Muscle of leg (tissue), 11 donors: Measurements from ENCODE around the gene PHF21B. TPM values are rescaled to one million over a fixed set of nuclear protein-coding genes. Genes with fewer than 3 reads are reported as not detected.

Experiments used
- DNase-seq: peaks from one replicate; pipeline ENCODE4 v3.0.0; 2013
- H3K27ac ChIP-seq: one replicate; pipeline ENCODE4 v1.5.1; 2013; ENCODE audit warnings: mild to moderate bottlenecking, low read length, control low read depth
- H3K27me3 ChIP-seq: one replicate; pipeline ENCODE4 v1.6.1; 2013; ENCODE audit warnings: low read length; ENCODE audit not compliant: control insufficient read depth, insufficient read depth
- H3K36me3 ChIP-seq: one replicate; pipeline ENCODE4 v1.6.1; 2013; ENCODE audit warnings: low read length; ENCODE audit not compliant: control insufficient read depth, insufficient read depth
- H3K4me1 ChIP-seq: one replicate; pipeline ENCODE4 v1.6.1; 2013; ENCODE audit warnings: low read length; ENCODE audit not compliant: control insufficient read depth, insufficient read depth
- H3K4me3 ChIP-seq: one replicate; pipeline ENCODE4 v1.5.1; 2013; ENCODE audit warnings: low read length, control low read depth
- H3K9me3 ChIP-seq: replicated peaks from 2 replicates; pipeline ENCODE4 v1.6.1; 2013; ENCODE audit warnings: low read depth, low read length; ENCODE audit not compliant: control insufficient read depth
- WGBS: methylation state at CpG from one replicate; pipeline ENCODE4 v1.1.5; 2013; ENCODE audit warnings: missing lambda C conversion rate; ENCODE audit not compliant: insufficient coverage; 5-methylcytosine and 5-hydroxymethylcytosine counted together
- polyA plus RNA-seq, 8 donors: library from polyadenylated mRNA; unstranded; fragments of 120-200 nt; gene quantifications; one replicate each; pipeline versions ENCODE4 v1.2.1 to v1.2.3, GENCODE V29; 2013; ENCODE audit warnings: inconsistent platforms in 1 of 8, low replicate concordance in 1 of 8; ENCODE audit not compliant: insufficient read length in 8 of 8, insufficient read depth in 1 of 8
- total RNA-seq: library from RNA; stranded (reverse); fragments of 120-200 nt; gene quantifications from one replicate; pipeline ENCODE4 v1.2.4, GENCODE V29; 2013

Gene PHF21B
- total and polyA plus RNA-seq, 9 donors: 0.22 to 0.71 (median 0.49) TPM

DNA sequence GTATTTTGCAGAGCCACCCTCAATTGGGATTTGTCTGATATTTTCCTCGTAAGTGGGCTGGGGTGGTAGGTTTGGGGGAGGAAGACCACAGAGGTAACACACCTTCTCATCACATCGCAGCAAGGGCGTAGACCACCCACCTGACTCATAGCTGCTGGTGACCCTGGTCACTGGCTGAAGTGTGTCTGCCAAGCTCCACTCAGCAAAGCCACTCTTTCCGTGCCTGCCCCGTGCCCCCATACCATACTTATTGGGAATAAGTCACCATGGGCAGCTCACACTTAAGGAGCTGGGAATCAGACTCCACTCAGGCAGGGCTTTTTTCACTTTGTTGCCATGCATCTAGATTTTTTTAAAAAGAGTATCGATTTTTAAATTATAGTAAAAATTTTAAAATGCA is 111.6 kb downstream of the PHF21B start:
- DNase-seq: no peak
- H3K36me3 ChIP-seq: no peaks in the 10 kb centered on the region
- 96% methylated on average over 4 of the region's 6 CpGs for WGBS
- H3K27me3 ChIP-seq: no peaks in the 10 kb centered on the region
- no peak overlapping the region for H3K27ac ChIP-seq
- peaks cover 21% of the 10 kb centered on the region for H3K9me3 ChIP-seq
- H3K4me3 ChIP-seq: no peak overlapping the region
- no peaks in the 10 kb centered on the region for H3K4me1 ChIP-seq

DNA sequence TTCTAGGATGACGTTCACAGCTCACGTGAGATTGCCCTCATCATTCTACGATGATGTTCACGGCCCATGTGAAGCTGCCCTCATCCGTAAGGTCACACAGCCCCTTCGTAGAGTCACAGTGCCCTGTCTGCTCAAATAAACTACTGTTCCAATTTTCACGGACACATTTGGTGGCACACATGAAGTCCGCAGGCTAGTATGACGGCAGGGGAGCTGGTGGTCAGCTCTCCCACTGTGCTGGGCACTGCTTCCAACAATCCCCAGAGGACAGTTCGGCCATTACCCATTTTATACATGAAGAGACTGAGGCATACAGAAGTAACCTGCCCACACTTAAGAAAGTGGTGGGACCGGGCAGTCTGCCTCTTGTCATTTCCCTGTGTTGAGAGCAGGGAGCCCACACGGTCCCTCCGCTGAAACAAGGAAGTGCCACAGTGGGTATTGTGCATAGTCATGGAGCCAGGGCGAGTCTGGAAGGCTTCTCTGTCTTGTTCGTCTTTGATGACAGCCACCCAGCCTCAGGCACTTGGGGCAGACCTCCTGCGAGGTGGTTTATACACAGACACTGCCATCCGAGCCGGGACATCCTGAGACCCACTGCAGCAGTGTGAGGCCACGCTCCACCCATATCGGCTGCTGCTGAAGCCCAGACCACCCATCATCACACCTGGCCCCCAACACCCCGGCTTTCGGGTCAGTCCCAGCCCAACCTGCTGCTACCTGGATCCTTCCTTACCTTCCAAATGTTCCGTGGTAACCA is 114.3 kb downstream of the PHF21B start:
- Histone ChIP-seq H3K4me3 (no peak overlapping the region), H3K9me3 (peaks cover 4% of the 10 kb centered on the region), H3K27ac (no peak overlapping the region), H3K36me3 (no peaks in the 10 kb centered on the region), H3K27me3 (no peaks in the 10 kb centered on the region), H3K4me1 (no peaks in the 10 kb centered on the region)
- DNase-seq: no peak
- 88% methylated on average over 22 of the region's 23 CpGs for WGBS

DNA sequence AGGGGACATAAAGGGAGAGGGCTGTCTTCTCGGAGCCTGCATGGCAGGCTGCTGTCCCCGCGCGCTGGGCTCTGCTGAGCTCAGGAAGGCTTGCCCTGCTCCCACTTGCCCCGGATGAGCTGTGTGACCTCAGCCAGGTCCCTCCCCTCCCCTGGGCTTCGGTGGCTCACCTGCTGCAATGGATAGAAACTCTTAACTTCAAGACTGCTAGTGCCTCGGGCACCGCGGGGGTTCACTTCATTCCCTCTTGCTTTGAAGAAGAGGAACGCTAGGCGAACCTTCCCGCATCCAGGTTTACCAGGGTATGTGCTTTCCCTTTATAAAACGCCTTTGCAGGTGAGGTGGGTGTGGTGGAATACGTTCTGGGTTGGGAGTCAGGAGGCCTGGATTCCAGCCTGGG is 115.0 kb downstream of the PHF21B start:
- no peak for DNase-seq
- Histone ChIP-seq H3K4me3 (no peak overlapping the region), H3K27ac (no peak overlapping the region), H3K4me1 (no peaks in the 10 kb centered on the region), H3K36me3 (no peaks in the 10 kb centered on the region), H3K27me3 (no peaks in the 10 kb centered on the region), H3K9me3 (no peaks in the 10 kb centered on the region)
- WGBS: 84% methylated on average over 11 of the region's 14 CpGs

DNA sequence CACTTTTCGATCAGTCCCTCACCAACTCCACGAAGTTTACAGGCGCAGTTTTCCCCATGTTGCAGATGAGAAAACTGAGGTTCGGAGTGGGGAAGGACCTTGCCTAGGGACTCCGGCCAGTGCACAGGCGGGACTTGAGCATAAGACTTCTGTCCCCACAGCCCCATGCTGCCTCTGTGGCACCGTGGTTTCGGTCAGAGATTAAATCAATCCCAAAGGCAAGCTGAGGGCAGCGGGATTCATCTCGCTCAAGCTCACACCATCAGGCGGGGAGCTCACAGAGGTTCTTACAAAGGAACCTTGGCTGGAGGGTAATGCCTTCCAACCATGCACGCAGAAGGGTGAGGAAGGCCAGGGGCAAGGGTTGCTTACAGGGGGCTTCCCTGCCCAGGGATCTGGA is 115.5 kb downstream of the PHF21B start:
- Histone ChIP-seq H3K27ac (no peak overlapping the region), H3K4me1 (no peaks in the 10 kb centered on the region), H3K9me3 (no peaks in the 10 kb centered on the region), H3K27me3 (no peaks in the 10 kb centered on the region), H3K36me3 (no peaks in the 10 kb centered on the region), H3K4me3 (no peak overlapping the region)
- no peak for DNase-seq
- WGBS: 93% methylated on average over 11 of the region's 12 CpGs

DNA sequence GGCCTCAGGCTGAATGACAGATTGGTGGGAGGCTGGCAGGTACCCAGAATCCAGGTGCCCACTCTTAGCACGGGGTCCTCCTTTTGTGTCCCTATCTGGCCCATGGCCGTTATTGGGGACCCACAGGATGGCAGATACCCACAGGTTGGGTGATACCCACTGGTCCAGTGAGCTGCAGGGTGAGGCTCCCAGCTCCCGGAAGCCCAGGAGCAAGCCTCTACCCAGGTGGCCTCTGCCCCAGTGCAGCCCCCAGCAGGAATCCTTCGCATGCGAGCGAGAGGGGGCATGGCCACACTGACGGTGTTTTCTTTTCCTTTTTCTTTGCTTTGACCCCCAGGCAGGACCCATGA is 116.1 kb downstream of the PHF21B start:
- Histone ChIP-seq H3K9me3 (no peaks in the 10 kb centered on the region), H3K4me3 (no peak overlapping the region), H3K27me3 (no peaks in the 10 kb centered on the region), H3K27ac (no peak overlapping the region), H3K4me1 (no peaks in the 10 kb centered on the region), H3K36me3 (no peaks in the 10 kb centered on the region)
- 68% methylated on average over 7 of the region's 7 CpGs for WGBS
- no peak for DNase-seq

DNA sequence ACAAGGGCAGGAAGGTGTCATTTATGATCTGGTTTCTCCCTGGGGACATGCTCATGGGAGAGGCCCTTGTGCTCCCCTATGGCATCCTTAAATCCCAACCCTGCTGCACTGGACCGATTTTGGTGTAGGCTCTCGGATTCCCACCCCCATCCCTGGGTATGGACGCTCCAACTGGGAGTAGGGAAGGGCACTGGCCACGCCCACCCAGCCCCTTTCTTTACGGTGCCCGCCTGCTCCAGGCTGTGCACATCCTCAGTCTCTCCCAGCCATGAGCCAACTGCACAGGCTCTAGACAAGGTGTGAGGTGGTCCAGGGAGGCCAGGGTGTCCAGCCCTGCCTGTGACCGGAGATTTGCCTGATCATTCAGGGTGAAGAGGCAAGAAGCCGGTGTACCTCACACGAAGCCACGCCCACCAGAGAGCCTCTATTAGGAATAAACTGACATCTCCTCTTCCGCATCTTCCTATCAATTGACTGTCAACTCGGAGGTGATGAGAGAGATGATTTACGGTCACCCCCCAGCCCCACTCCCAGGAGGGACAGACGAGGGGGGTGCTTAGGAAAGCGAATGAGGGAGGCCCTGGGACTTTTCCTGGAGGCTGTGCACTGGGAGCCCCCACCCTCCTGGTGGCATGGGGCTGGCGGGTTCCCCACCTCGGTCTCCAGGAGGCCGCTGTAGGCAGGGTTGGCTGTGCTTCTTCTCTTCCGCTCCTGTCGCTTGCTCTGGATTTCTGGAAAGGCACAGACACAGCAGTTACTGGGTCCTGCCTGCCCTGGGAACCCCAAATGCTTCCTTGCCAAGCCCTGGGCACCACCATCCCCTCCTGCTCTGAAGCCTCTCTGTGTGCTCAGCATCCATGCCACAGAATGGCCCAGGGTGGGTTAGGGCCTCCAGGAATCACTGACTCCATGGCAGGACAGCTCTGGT is 116.7 kb downstream of the PHF21B start:
- H3K4me1 ChIP-seq: no peaks in the 10 kb centered on the region
- H3K9me3 ChIP-seq: no peaks in the 10 kb centered on the region
- 75% methylated on average over 4 of the region's 20 CpGs for WGBS
- no peaks in the 10 kb centered on the region for H3K36me3 ChIP-seq
- no peak overlapping the region for H3K4me3 ChIP-seq
- no peak for DNase-seq
- no peaks in the 10 kb centered on the region for H3K27me3 ChIP-seq
- no peak overlapping the region for H3K27ac ChIP-seq

DNA sequence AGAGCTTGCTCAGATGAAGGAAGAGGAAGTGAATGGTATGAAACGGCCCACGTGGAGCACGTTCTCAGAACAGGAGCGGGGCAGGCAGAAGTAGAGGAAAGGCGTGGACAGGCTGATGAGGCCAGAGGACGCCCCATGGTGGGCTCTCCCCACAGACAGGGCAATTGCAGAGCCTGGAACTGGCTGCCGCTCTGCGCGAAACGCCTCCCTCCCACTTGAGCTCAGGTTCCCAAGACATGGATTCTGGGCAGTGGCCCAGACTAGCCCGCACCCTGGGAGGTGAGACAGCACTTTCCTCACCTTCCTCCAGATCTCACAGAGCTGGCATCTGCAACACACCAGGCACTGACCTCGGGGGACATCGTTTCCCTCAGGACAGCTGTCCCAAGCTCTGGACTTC is 117.6 kb downstream of the PHF21B start:
- WGBS: 69% methylated on average over 11 of the region's 13 CpGs
- no peak for DNase-seq
- Histone ChIP-seq H3K27me3 (no peaks in the 10 kb centered on the region), H3K9me3 (no peaks in the 10 kb centered on the region), H3K27ac (no peak overlapping the region), H3K4me1 (no peaks in the 10 kb centered on the region), H3K36me3 (no peaks in the 10 kb centered on the region), H3K4me3 (no peak overlapping the region)

DNA sequence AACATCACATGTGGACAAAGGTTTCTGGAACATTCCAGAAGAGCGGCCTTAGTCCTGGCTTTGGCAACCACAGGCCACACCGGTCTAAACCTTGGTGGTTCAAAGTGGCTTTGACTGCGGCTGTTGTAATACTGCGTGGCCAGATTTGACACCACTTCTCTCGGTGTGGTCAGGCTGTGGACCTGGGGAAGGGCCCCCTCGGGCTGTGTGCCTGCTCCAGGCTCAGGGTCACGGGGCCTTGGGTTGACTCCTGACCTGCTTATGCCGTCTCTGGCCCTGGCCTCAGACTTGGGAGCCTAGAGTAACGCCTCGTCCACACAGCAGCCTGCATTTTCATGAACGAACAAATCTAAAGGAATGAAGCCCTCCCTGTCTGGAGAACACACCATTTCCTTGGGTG is 118.0 kb downstream of the PHF21B start:
- Histone ChIP-seq H3K4me1 (no peaks in the 10 kb centered on the region), H3K9me3 (no peaks in the 10 kb centered on the region), H3K27ac (no peak overlapping the region), H3K36me3 (no peaks in the 10 kb centered on the region), H3K4me3 (no peak overlapping the region), H3K27me3 (no peaks in the 10 kb centered on the region)
- no peak for DNase-seq
- WGBS: 94% methylated on average over 11 of the region's 11 CpGs

DNA sequence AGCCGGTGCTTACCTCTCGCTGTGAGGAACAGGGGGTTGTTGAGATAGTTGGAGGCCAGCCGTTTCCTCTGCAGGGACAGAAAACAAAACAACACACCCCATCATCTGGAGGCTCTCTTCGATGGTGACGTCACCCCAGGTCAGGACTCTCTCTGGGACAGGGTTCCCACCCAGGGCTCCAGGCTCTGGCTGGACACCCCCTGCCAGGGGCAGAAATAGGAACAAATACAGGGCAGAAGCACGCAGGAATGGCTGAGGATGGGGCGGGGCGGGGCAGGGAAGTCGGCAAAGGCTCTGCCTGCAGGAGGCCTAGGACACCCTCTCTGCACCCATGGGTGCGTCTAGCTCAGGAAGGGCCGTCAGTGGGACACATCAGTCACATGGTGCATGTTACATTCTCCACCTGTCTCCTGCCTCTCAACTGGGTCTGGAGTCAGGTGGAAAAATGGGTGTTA is 118.5 kb downstream of the PHF21B start:
- Histone ChIP-seq H3K36me3 (no peaks in the 10 kb centered on the region), H3K27ac (no peak overlapping the region), H3K9me3 (no peaks in the 10 kb centered on the region), H3K4me1 (no peaks in the 10 kb centered on the region), H3K27me3 (no peaks in the 10 kb centered on the region), H3K4me3 (no peak overlapping the region)
- WGBS: 91% methylated on average over 7 of the region's 11 CpGs
- DNase-seq: no peak

DNA sequence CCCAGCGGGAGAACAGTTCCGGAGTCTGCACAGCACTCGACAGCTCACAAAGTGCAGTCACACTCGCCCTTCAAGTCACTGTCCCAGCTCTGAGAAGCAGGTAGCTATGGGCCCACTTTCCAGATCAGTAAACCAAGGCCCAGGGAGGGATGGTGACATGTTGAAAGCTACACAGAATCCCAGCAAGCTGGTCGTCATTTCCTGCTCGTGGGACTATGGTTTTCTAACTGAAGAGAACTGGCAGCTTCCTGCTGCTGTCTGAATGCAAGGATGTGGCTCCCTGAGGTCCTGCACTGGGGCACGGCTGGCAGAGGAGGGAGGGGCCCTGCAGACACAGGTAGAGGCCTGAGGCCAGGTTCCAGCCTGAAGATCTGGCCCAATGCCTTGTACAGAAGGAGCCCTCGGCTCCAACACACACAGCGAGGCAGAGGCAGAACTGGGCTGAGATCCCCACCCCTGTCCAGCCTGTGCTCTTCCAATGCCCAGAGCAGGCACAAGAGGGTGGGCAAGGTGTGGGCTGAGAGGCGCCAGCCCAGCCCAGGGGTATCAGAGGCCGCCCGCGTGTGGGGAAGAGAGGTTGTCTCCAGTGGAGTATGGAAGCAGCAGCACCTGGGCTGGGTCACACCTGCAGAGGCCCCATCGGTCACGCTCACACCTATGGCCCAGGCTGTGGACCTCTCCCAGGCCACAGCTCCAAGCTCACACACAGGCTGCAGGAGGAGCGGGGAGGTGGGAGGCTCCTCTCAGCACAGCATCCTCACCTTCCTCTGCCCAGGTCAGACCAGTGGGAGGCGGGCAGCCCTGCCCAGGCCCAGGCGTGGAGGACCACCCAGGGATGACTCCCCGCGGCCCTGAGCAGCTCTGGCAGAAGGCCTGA is 119.2 kb downstream of the PHF21B start:
- Histone ChIP-seq H3K4me3 (no peak overlapping the region), H3K9me3 (no peaks in the 10 kb centered on the region), H3K36me3 (no peaks in the 10 kb centered on the region), H3K27ac (no peak overlapping the region), H3K4me1 (no peaks in the 10 kb centered on the region), H3K27me3 (no peaks in the 10 kb centered on the region)
- 72% methylated on average over 14 of the region's 20 CpGs for WGBS
- DNase-seq: no peak
